GM12892 (cell line): ENCODE measurements around the gene R3HDM4.

ENCODE experiments used
- POLR2A ChIP-seq: IDR thresholded peaks from 2 replicates; pipeline ENCODE4 v1.6.1; 2011; ENCODE audit warnings: low read depth, low read length, control low read depth
- POLR2AphosphoS5 ChIP-seq: IDR thresholded peaks from 2 replicates; pipeline ENCODE4 v1.6.1; 2011; ENCODE audit warnings: low read depth, low read length, control low read depth
- TAF1 ChIP-seq: IDR thresholded peaks from 2 replicates; pipeline ENCODE4 v1.6.1; 2011; ENCODE audit warnings: low read depth, mild to moderate bottlenecking, control low read depth, low read length, borderline replicate concordance

GRCh38 chr19:944663-945241, 31.7 kb upstream of the R3HDM4 start:
- no peak for TF ChIP-seq POLR2A
- no peak for TF ChIP-seq POLR2AphosphoS5
- no peak for TF ChIP-seq TAF1
